Activated T-helper 2 cell treated with anti-CD3 and anti-CD28 coated beads, Interferon-gamma antibody, Interleukin-2, Interleukin-4, amounts not matched to agents 10 μg/mL and 5 μg/mL and 100 μg/mL, durations not matched to agents 14 hours and 24 hours and 36 hours (primary cell): ENCODE measurements around the gene HLF. TPM values are rescaled to one million over a fixed set of nuclear protein-coding genes. Genes with fewer than 3 reads are reported as not detected.

ENCODE experiments used
- DNase-seq: peaks from one replicate; pipeline ENCODE4 v3.0.0; 2021; ENCODE audit warnings: low spot score
- H3K27ac Mint-ChIP-seq: one replicate; pipeline ENCODE4 v1.8.0; 2021; ENCODE audit warnings: mixed read lengths
- H3K27me3 Mint-ChIP-seq: one replicate; pipeline ENCODE4 v1.8.0; 2021; ENCODE audit warnings: low read depth, mixed read lengths
- H3K36me3 Mint-ChIP-seq: one replicate; pipeline ENCODE4 v1.8.0; 2021; ENCODE audit warnings: low read depth, mixed read lengths
- H3K4me1 Mint-ChIP-seq: one replicate; pipeline ENCODE4 v1.8.0; 2021; ENCODE audit warnings: low read depth, mixed read lengths
- H3K4me3 Mint-ChIP-seq: one replicate; pipeline ENCODE4 v1.8.0; 2021; ENCODE audit warnings: low read depth, mild to moderate bottlenecking, moderate library complexity, mixed read lengths
- H3K9me3 Mint-ChIP-seq: one replicate; pipeline ENCODE4 v1.8.0; 2021; ENCODE audit warnings: mixed read lengths
- intact Hi-C: fragments of 100-400 bp; cut with micrococcal nuclease; formaldehyde crosslinking; loops from one replicate; pipeline ENCODE4 v1.15.1; 2023
- total RNA-seq: library from RNA; stranded (reverse); gene quantifications from 2 replicates; pipeline ENCODE4 v1.2.3, GENCODE V29; 2022

Gene HLF
- total RNA-seq, 1 donor from 2014 or later: 4.5 TPM

- DNase-seq: no peak
- no peak overlapping the region for H3K4me3 Mint-ChIP-seq
- H3K4me1 Mint-ChIP-seq: peaks cover 11% of the 10 kb centered on the region
- intact Hi-C loops: no loop called here
- no peak overlapping the region for H3K27ac Mint-ChIP-seq
- no peaks in the 10 kb centered on the region for H3K9me3 Mint-ChIP-seq
- H3K36me3 Mint-ChIP-seq: no peaks in the 10 kb centered on the region
- peaks cover 21% of the 10 kb centered on the region for H3K27me3 Mint-ChIP-seq
These were observed 17.6 kb downstream of the HLF start for GRCh38 chr17:55282379-55282702.

- peaks cover 20% of the 10 kb centered on the region for H3K27me3 Mint-ChIP-seq
- H3K4me3 Mint-ChIP-seq: no peak overlapping the region
- no peaks in the 10 kb centered on the region for H3K9me3 Mint-ChIP-seq
- DNase-seq: no peak
- no peaks in the 10 kb centered on the region for H3K36me3 Mint-ChIP-seq
- intact Hi-C loops: no loop called here
- H3K27ac Mint-ChIP-seq: no peak overlapping the region
- H3K4me1 Mint-ChIP-seq: peaks cover 11% of the 10 kb centered on the region
These were observed 18.0 kb downstream of the HLF start for GRCh38 chr17:55282741-55283140.

GRCh38 chr17:55283256-55283965 is 18.7 kb downstream of the HLF start:
- H3K36me3 Mint-ChIP-seq: no peaks in the 10 kb centered on the region
- no peak overlapping the region for H3K27ac Mint-ChIP-seq
- H3K4me3 Mint-ChIP-seq: no peak overlapping the region
- no peak for DNase-seq
- H3K4me1 Mint-ChIP-seq: peaks cover 11% of the 10 kb centered on the region
- no peaks in the 10 kb centered on the region for H3K9me3 Mint-ChIP-seq
- intact Hi-C loops: no loop called here
- H3K27me3 Mint-ChIP-seq: peaks cover 16% of the 10 kb centered on the region

GRCh38 chr17:55284001-55284884 is 19.5 kb downstream of the HLF start:
- H3K4me1 Mint-ChIP-seq: peaks cover 9% of the 10 kb centered on the region
- H3K27me3 Mint-ChIP-seq: peaks cover 12% of the 10 kb centered on the region
- no peak overlapping the region for H3K4me3 Mint-ChIP-seq
- intact Hi-C loops: no loop called here
- no peaks in the 10 kb centered on the region for H3K36me3 Mint-ChIP-seq
- no peak overlapping the region for H3K27ac Mint-ChIP-seq
- DNase-seq: no peak
- no peaks in the 10 kb centered on the region for H3K9me3 Mint-ChIP-seq

GRCh38 chr17:55284944-55285339 is 20.2 kb downstream of the HLF start:
- no peaks in the 10 kb centered on the region for H3K36me3 Mint-ChIP-seq
- H3K27ac Mint-ChIP-seq: no peak overlapping the region
- peaks cover 12% of the 10 kb centered on the region for H3K27me3 Mint-ChIP-seq
- intact Hi-C loops: no loop called here
- H3K4me3 Mint-ChIP-seq: no peak overlapping the region
- H3K4me1 Mint-ChIP-seq: peaks cover 9% of the 10 kb centered on the region
- no peak for DNase-seq
- H3K9me3 Mint-ChIP-seq: no peaks in the 10 kb centered on the region

- Mint-ChIP-seq H3K4me1 (peaks cover 9% of the 10 kb centered on the region), H3K9me3 (no peaks in the 10 kb centered on the region), H3K27ac (no peak overlapping the region), H3K36me3 (no peaks in the 10 kb centered on the region), H3K27me3 (peaks cover 8% of the 10 kb centered on the region), H3K4me3 (no peak overlapping the region)
- no peak for DNase-seq
- intact Hi-C loops: no loop called here
These were observed 20.9 kb downstream of the HLF start for GRCh38 chr17:55285340-55286301.

GRCh38 chr17:55286681-55287589 is 22.2 kb downstream of the HLF start:
- DNase-seq: no peak
- Mint-ChIP-seq H3K27ac (no peak overlapping the region), H3K4me1 (peaks cover 9% of the 10 kb centered on the region), H3K9me3 (no peaks in the 10 kb centered on the region), H3K27me3 (peaks cover 3% of the 10 kb centered on the region), H3K36me3 (no peaks in the 10 kb centered on the region), H3K4me3 (no peak overlapping the region)
- intact Hi-C loops: no loop called here

- intact Hi-C loops: no loop called here
- DNase-seq: no peak
- Mint-ChIP-seq H3K4me1 (peaks cover 9% of the 10 kb centered on the region), H3K36me3 (no peaks in the 10 kb centered on the region), H3K27ac (no peak overlapping the region), H3K4me3 (no peak overlapping the region), H3K9me3 (no peaks in the 10 kb centered on the region), H3K27me3 (peaks cover 4% of the 10 kb centered on the region)
These were observed 23.8 kb downstream of the HLF start for GRCh38 chr17:55288356-55289105.

- no peaks in the 10 kb centered on the region for H3K36me3 Mint-ChIP-seq
- no peak overlapping the region for H3K4me3 Mint-ChIP-seq
- DNase-seq: no peak
- intact Hi-C loops: no loop called here
- peaks cover 7% of the 10 kb centered on the region for H3K4me1 Mint-ChIP-seq
- no peak overlapping the region for H3K27ac Mint-ChIP-seq
- peaks cover 7% of the 10 kb centered on the region for H3K27me3 Mint-ChIP-seq
- H3K9me3 Mint-ChIP-seq: no peaks in the 10 kb centered on the region
These were observed 24.3 kb downstream of the HLF start for GRCh38 chr17:55289106-55289446.

- Mint-ChIP-seq H3K4me1 (peaks cover under 1% of the 10 kb centered on the region), H3K27me3 (peaks cover 7% of the 10 kb centered on the region), H3K9me3 (no peaks in the 10 kb centered on the region), H3K4me3 (no peak overlapping the region), H3K36me3 (no peaks in the 10 kb centered on the region), H3K27ac (no peak overlapping the region)
- intact Hi-C loops: no loop called here
- no peak for DNase-seq
These were observed 25.2 kb downstream of the HLF start for GRCh38 chr17:55289978-55290377.

GRCh38 chr17:55290492-55291113 is 25.8 kb downstream of the HLF start:
- no peaks in the 10 kb centered on the region for H3K4me1 Mint-ChIP-seq
- no peak overlapping the region for H3K4me3 Mint-ChIP-seq
- no peak for DNase-seq
- H3K27ac Mint-ChIP-seq: no peak overlapping the region
- no peaks in the 10 kb centered on the region for H3K36me3 Mint-ChIP-seq
- H3K27me3 Mint-ChIP-seq: peaks cover 7% of the 10 kb centered on the region
- intact Hi-C loops: no loop called here
- no peaks in the 10 kb centered on the region for H3K9me3 Mint-ChIP-seq
